ENCODE measurements around the gene ZFC3H1. TPM values are rescaled to one million over a fixed set of nuclear protein-coding genes. Genes with fewer than 3 reads are reported as not detected.

Gene ZFC3H1
- total and polyA plus RNA-seq, 9 of the 15 experiments (the other 6 are each of a cell fraction or from before 2014, with no cell fraction given), result 14.8 to 80.5 (median 22.1) TPM

GRCh38 chr12:71671816-71672215 lies 8.2 kb upstream of the ZFC3H1 start (continued):
- TF ChIP-seq SMAD3 (CRISPR knock-in tag; conservative IDR thresholded peaks at IDR 0.05) (no peak), RBM39 (optimal IDR thresholded peaks at IDR 0.05; ENCODE audit: low read depth, low read length) (no peak), ZNF436 (CRISPR knock-in tag; IDR thresholded peaks at IDR 0.05) (no peak), SIRT6 (IDR thresholded peaks at IDR 0.05; ENCODE audit: low read depth, low read length) (no peak), MXI1 (IDR thresholded peaks at IDR 0.05; ENCODE audit: low read depth, low read length) (no peak), RCOR1 (IDR thresholded peaks at IDR 0.05; ENCODE audit: borderline replicate concordance in 1 of 2, low read depth in 2 of 2, low read length in 2 of 2) (peak in 1 of 2 experiments; percentile 80; a peak in 2 of 4 replicates), NFIX (CRISPR knock-in tag; IDR thresholded peaks at IDR 0.05; ENCODE audit: low read depth) (no peak), PREB (CRISPR knock-in tag; IDR thresholded peaks at IDR 0.05) (no peak), MLLT1 (IDR thresholded peaks at IDR 0.05) (no peak), PHF20 (IDR thresholded peaks at IDR 0.05; ENCODE audit: partially characterized antibody) (no peak), SNRNP70 (optimal IDR thresholded peaks at IDR 0.05; ENCODE audit: low read depth, low read length) (no peak), BHLHE40 (IDR thresholded peaks at IDR 0.05; ENCODE audit: low read length) (no peak), CTCF (IDR thresholded peaks at IDR 0.05 in 2 of 3, conservative IDR thresholded peaks at IDR 0.05 in 1 of 3; ENCODE audit: insufficient read depth in 2 of 3, low read depth in 1 of 3, low read length in 3 of 3) (no peak), JUND (IDR thresholded peaks at IDR 0.05; ENCODE audit: borderline replicate concordance, low read depth, low read length) (no peak), JUND (tag; IDR thresholded peaks at IDR 0.05; ENCODE audit: borderline replicate concordance, low read depth, low read length) (peak; percentile 4; the same call in 1 of the 3 replicates), TEAD2 (tag; IDR thresholded peaks at IDR 0.05) (no peak), TCF15 (CRISPR knock-in tag; IDR thresholded peaks at IDR 0.05) (no peak), CREM (IDR thresholded peaks at IDR 0.05; ENCODE audit: low read depth) (peak; percentile 10; the same call in 1 of the 2 replicates), POU5F1 (IDR thresholded peaks at IDR 0.05; ENCODE audit: borderline replicate concordance, low read depth, low read length, partially characterized antibody) (no peak)

All from K562 (cell line).